SJSA1 (cell line): ENCODE results near the gene CAMTA1. TPM values are rescaled to one million over a fixed set of nuclear protein-coding genes. Genes with fewer than 3 reads are reported as not detected.
A peak's percentile ranks its signal among the peaks of the same experiment; 100 is the strongest.

Experiments
- DNase-seq, 2 experiments: peaks; one replicate each; pipeline ENCODE4 v3.0.0-alpha.2; 2015 to 2020; ENCODE audit warnings: low spot score in 2 of 2, low read depth in 1 of 2
- H3K27ac ChIP-seq: fragments of 250-450 bp; sonication (Bioruptor Pico); 2 replicates; pipeline ENCODE4 v1.5.1; 2020; ENCODE audit warnings: mild to moderate bottlenecking, moderate library complexity
- H3K27me3 ChIP-seq: fragments of 250-450 bp; sonication (Bioruptor Pico); replicated peaks from 2 replicates; pipeline ENCODE4 v1.5.1; 2020; ENCODE audit warnings: mild to moderate bottlenecking, moderate library complexity
- H3K36me3 ChIP-seq: fragments of 250-450 bp; sonication (Bioruptor Pico); 2 replicates; pipeline ENCODE4 v1.5.1; 2020; ENCODE audit warnings: mild to moderate bottlenecking
- H3K4me1 ChIP-seq: fragments of 250-450 bp; sonication (Bioruptor Pico); replicated peaks from 2 replicates; pipeline ENCODE4 v1.6.1; 2021; ENCODE audit warnings: mild to moderate bottlenecking
- H3K4me3 ChIP-seq: fragments of 250-450 bp; sonication (Bioruptor Pico); 2 replicates; pipeline ENCODE4 v1.5.1; 2020; ENCODE audit warnings: mild to moderate bottlenecking
- H3K9me3 ChIP-seq: fragments of 250-450 bp; sonication (Bioruptor Pico); replicated peaks from 2 replicates; pipeline ENCODE4 v1.5.1; 2020; ENCODE audit warnings: mild to moderate bottlenecking
- total RNA-seq: library from RNA; depleted of rRNA; stranded (reverse); fragments of >200 nt; shearing (Covaris generic); gene quantifications from 2 replicates; pipeline ENCODE4 v1.2.3, GENCODE V29; 2014

Gene CAMTA1
- total RNA-seq, 1 experiment from 2014 or later: 136 TPM

GRCh38 chr1:7770997-7771822 lies 986.0 kb downstream of the CAMTA1 start, which contains the start of gene VAMP3:
VAMP3 (plus strand) TSS chr1:7771296; CDS start chr1:7771384, 88 bp downstream.
- peaks cover 38% of the 10 kb centered on the region for H3K36me3 ChIP-seq
- peak within 1 kb of the TSS; percentile 96 for H3K4me3 ChIP-seq
- peaks cover 3% of the 10 kb centered on the region; the same call in 1 of the 2 replicates for H3K27me3 ChIP-seq
- peaks cover 11% of the 10 kb centered on the region for H3K4me1 ChIP-seq
- no peaks in the 10 kb centered on the region for H3K9me3 ChIP-seq
- peak; percentile 74 to 91 for DNase-seq
- H3K27ac ChIP-seq: peak within 1 kb of the TSS; percentile 72

GRCh38 chr1:7771823-7772299 lies 986.6 kb downstream of the CAMTA1 start:
- no peak for DNase-seq
- H3K27ac ChIP-seq: peak overlapping the region; percentile 72
- H3K27me3 ChIP-seq: peaks cover 3% of the 10 kb centered on the region; the same call in 1 of the 2 replicates
- peaks cover 44% of the 10 kb centered on the region for H3K36me3 ChIP-seq
- peaks cover 11% of the 10 kb centered on the region for H3K4me1 ChIP-seq
- H3K9me3 ChIP-seq: no peaks in the 10 kb centered on the region
- peak overlapping the region; percentile 96 for H3K4me3 ChIP-seq

DNA sequence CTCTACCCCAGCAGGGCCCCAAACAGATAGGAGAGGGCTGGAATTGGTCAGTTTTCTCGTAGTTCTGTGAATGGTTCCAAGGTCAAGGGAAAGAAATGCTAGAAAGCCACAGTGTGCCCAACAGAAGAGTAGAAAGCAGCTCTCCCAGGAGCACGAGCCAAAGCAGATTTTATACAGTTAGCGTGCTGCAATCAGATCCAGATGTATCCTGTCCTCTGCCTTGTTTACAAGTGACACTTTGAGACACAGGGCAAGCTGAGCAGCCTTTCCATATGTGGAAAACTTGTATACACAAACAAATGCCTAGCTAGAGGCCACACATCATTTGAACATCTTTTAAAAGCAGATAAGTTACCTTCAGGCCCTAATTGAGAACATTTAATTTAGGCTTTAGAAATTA lies 992.3 kb downstream of the CAMTA1 start:
- peaks cover under 1% of the 10 kb centered on the region for H3K4me1 ChIP-seq
- H3K27ac ChIP-seq: no peak overlapping the region
- H3K9me3 ChIP-seq: no peaks in the 10 kb centered on the region
- peaks cover 84% of the 10 kb centered on the region for H3K36me3 ChIP-seq
- H3K4me3 ChIP-seq: no peak overlapping the region
- DNase-seq: no peak
- H3K27me3 ChIP-seq: no peaks in the 10 kb centered on the region

DNA sequence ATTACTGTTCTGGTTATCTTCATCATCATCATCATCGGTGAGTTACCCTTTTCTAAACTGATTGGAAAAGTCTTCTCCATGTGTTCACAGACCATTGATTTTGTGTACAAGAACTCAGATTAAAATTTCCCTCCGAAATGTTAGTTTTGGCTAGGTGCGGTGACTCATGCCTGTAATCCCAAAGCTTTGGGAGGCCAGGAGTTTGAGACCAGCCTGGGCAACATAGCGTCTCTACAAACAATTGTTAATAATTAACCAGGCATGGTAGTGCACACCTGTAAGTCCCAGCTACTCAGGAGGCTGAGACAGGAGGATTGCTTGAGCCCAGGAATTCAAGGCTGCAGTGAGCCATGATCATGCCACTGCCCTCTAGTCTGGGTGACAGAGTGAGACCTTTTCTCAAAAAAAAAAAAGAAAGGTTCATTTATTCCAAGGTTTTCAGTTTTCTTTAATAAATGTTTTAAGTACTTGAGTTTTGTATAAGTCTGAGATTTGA lies 992.9 kb downstream of the CAMTA1 start:
- no peaks in the 10 kb centered on the region for H3K27me3 ChIP-seq
- no peaks in the 10 kb centered on the region for H3K9me3 ChIP-seq
- H3K36me3 ChIP-seq: peaks cover 78% of the 10 kb centered on the region
- no peak overlapping the region for H3K4me3 ChIP-seq
- peaks cover 6% of the 10 kb centered on the region for H3K4me1 ChIP-seq
- DNase-seq: no peak
- no peak overlapping the region for H3K27ac ChIP-seq

- no peak for DNase-seq
- Histone ChIP-seq H3K4me1 (peaks cover 16% of the 10 kb centered on the region), H3K4me3 (no peak overlapping the region), H3K9me3 (peaks cover 4% of the 10 kb centered on the region; the same call in 1 of the 2 replicates), H3K36me3 (peaks cover 71% of the 10 kb centered on the region), H3K27ac (no peak overlapping the region), H3K27me3 (no peaks in the 10 kb centered on the region)
Measured at GRCh38 chr1:7780976-7781375, 995.7 kb downstream of the CAMTA1 start.

DNA sequence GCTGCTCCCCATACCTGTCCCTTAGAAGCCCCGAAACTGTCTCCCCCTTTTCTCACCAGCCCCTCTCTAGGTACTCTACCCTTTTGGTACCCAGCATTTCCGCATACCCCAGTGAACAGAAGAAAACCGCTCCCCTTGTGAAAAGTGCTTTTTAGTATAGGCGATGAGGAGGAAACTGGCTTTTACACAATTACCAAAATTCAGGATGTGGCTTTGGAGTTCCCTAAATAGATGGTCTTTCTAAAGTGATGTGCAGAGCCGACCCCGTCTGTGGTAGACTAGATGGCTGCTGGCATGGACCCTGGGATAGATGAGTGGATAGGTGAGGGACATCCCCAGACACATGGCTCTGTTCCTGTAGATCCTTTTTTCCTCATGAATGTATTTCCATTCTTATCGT lies 996.2 kb downstream of the CAMTA1 start:
- H3K36me3 ChIP-seq: peaks cover 70% of the 10 kb centered on the region
- H3K27me3 ChIP-seq: no peaks in the 10 kb centered on the region
- no peak for DNase-seq
- peaks cover 16% of the 10 kb centered on the region for H3K4me1 ChIP-seq
- H3K4me3 ChIP-seq: no peak overlapping the region
- peaks cover 4% of the 10 kb centered on the region; the same call in 1 of the 2 replicates for H3K9me3 ChIP-seq
- no peak overlapping the region for H3K27ac ChIP-seq

GRCh38 chr1:7781923-7782495 lies 996.8 kb downstream of the CAMTA1 start:
- Histone ChIP-seq H3K4me3 (no peak overlapping the region), H3K4me1 (peaks cover 16% of the 10 kb centered on the region), H3K36me3 (peaks cover 69% of the 10 kb centered on the region), H3K27me3 (no peaks in the 10 kb centered on the region), H3K27ac (no peak overlapping the region), H3K9me3 (peaks cover 4% of the 10 kb centered on the region; the same call in 1 of the 2 replicates)
- DNase-seq: no peak

DNA sequence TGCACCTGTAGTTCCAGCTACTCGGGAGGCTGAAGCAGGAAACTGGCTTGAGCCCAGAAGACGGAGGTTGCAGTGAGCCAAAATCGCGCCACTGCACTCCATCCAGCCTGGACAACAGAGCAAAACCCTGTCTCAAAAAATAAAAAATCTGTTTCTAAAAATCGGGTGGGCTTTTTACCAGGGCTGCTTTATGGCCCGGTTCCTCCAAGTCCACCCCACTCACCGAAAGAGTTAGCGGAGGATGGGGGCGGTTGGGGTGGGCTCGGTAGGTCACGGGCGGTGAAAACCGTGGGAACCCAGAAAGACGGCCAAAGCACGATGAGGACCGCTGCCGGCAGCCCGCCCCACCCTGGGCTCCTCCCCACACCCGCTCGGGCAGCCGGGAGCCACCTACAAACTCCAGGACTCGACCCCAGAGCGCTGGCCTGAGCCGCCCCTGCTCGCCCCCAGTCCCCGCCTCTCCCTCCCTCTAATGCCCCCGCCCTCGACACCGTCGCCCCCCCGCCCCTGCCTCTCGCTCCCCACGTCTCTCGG lies 998.0 kb downstream of the CAMTA1 start:
- Histone ChIP-seq H3K9me3 (peaks cover 4% of the 10 kb centered on the region; the same call in 1 of the 2 replicates), H3K4me1 (peaks cover 16% of the 10 kb centered on the region), H3K36me3 (peaks cover 67% of the 10 kb centered on the region), H3K4me3 (peak overlapping the region; percentile 42), H3K27ac (peak overlapping the region; percentile 44), H3K27me3 (no peaks in the 10 kb centered on the region)
- DNase-seq: peak; percentile 26 to 86

DNA sequence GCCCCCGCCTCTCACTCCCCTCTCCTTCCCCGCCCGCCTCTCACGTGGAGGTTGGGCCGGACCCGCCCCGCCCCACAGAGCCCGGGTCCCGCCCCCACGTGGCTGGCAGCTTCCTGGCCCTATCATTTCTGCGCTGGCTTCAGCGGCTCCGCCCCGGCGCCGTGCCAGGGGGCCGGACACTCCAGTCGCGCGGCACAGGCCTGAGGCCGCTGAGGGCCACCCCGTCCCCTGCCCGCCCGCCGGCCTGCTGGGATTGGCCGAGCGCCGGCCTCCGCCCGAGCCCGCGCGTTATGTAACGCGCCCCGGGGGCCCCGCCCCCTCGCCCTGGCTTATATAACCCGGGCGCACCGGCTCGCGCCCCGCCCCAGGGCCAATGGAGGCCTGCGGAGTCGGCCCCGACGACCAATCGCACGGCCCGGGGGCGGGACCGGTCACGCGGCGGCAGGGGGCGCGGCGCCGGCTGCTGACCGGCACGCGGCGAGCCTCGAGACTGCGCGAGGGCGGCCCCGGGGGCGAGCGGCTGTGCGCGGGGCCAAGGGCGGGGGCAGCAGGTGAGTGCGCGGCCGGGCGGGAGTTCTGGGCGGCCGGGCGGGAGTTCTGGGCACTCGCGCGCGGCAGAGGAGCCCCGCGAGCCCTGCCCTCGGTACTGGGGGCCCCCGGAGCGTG lies 998.7 kb downstream of the CAMTA1 start, which contains the start of gene PER3:
PER3 (plus strand) TSS at position 466 of the 666 bp plus-strand sequence. CDS start 587 bp downstream, outside the sequence.
- H3K4me1 ChIP-seq: peaks cover 16% of the 10 kb centered on the region
- H3K9me3 ChIP-seq: peaks cover 4% of the 10 kb centered on the region; the same call in 1 of the 2 replicates
- H3K4me3 ChIP-seq: peak within 1 kb of the TSS; percentile 70
- peak within 1 kb of the TSS; percentile 96 for H3K27ac ChIP-seq
- DNase-seq: peak; percentile 97 to 98
- peaks cover 64% of the 10 kb centered on the region for H3K36me3 ChIP-seq
- no peaks in the 10 kb centered on the region for H3K27me3 ChIP-seq

- Histone ChIP-seq H3K27me3 (no peaks in the 10 kb centered on the region), H3K27ac (peak overlapping the region; percentile 96), H3K4me1 (peaks cover 16% of the 10 kb centered on the region), H3K4me3 (peak overlapping the region; percentile 70), H3K36me3 (peaks cover 65% of the 10 kb centered on the region), H3K9me3 (peaks cover 4% of the 10 kb centered on the region; the same call in 1 of the 2 replicates)
- DNase-seq: peak; percentile 41 to 48
Measured at GRCh38 chr1:7784492-7785071, 999.3 kb downstream of the CAMTA1 start.

DNA sequence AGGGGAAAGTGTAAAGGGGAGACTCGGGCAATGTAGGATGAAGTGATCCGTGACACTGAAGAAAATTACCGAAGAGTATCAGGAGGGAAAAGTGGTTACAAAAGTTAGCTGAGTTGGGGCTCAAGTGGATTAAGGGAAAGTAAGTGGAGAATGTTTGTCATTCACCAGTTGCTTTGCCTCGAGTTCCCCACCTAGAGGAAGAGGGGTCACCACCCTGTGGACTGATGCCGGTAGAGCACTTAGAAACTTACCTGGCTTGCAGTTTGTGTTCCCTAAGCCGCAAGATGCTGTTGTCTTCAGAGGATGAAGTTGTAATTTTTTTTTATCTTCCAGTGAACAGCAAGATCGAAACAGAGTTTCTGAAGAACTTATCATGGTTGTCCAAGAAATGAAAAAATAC lies 999.9 kb downstream of the CAMTA1 start:
- DNase-seq: no peak
- H3K27me3 ChIP-seq: no peaks in the 10 kb centered on the region
- H3K4me1 ChIP-seq: peaks cover 16% of the 10 kb centered on the region
- H3K9me3 ChIP-seq: peaks cover 4% of the 10 kb centered on the region; the same call in 1 of the 2 replicates
- peak overlapping the region; percentile 70; the same call in 1 of the 2 replicates for H3K4me3 ChIP-seq
- peaks cover 65% of the 10 kb centered on the region for H3K36me3 ChIP-seq
- H3K27ac ChIP-seq: no peak overlapping the region

- no peak for DNase-seq
- H3K9me3 ChIP-seq: peaks cover 10% of the 10 kb centered on the region; the same call in 1 of the 2 replicates
- no peak overlapping the region for H3K27ac ChIP-seq
- H3K4me1 ChIP-seq: peaks cover 16% of the 10 kb centered on the region
- H3K4me3 ChIP-seq: no peak overlapping the region
- no peaks in the 10 kb centered on the region for H3K27me3 ChIP-seq
- peaks cover 70% of the 10 kb centered on the region for H3K36me3 ChIP-seq
Measured at GRCh38 chr1:7786795-7787194, 1001.5 kb downstream of the CAMTA1 start.

- H3K4me3 ChIP-seq: no peak overlapping the region
- no peak overlapping the region for H3K27ac ChIP-seq
- DNase-seq: no peak
- H3K36me3 ChIP-seq: peaks cover 82% of the 10 kb centered on the region
- H3K4me1 ChIP-seq: peaks cover 2% of the 10 kb centered on the region
- H3K9me3 ChIP-seq: peaks cover 6% of the 10 kb centered on the region; the same call in 1 of the 2 replicates
- H3K27me3 ChIP-seq: no peaks in the 10 kb centered on the region
Measured at GRCh38 chr1:7789828-7790227, 1004.6 kb downstream of the CAMTA1 start.
